Stimulated activated CD4-positive, alpha-beta T cell treated with anti-CD3 and anti-CD28 coated beads, Interleukin-1b, Interleukin-23, amount 100 ng/mL, for 48 hours (primary cell): ENCODE data around the gene MIF4GD.
"Not testable (repeated sequence)": the region's sequence is repeated elsewhere in the genome, so short reads cannot be mapped to it uniquely, and the experiment has no call there.

Experiments used
- DNase-seq: peaks from one replicate; pipeline ENCODE4 v3.0.0-alpha.2; 2020

Gene MIF4GD

DNA sequence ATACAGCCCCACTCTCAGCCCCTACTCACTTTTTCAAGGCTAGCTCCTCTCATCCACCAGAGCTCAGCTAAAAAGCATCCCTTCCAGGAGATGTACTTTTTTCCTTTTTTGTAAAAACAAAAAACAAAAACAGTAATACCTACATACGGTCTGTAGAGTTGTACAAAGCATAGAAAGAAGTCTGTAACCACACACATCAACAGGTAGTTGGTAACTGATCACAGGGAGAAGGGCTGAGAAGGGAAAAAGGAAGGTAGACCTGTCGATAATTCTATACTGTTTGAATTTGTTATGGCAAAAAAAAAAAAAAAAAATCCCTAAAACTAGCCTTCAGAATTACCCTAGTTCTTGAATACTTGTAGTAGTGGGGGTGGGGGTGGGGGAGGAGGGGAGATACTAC lies 17.3 kb upstream of the MIF4GD start:
- no peak for DNase-seq

DNA sequence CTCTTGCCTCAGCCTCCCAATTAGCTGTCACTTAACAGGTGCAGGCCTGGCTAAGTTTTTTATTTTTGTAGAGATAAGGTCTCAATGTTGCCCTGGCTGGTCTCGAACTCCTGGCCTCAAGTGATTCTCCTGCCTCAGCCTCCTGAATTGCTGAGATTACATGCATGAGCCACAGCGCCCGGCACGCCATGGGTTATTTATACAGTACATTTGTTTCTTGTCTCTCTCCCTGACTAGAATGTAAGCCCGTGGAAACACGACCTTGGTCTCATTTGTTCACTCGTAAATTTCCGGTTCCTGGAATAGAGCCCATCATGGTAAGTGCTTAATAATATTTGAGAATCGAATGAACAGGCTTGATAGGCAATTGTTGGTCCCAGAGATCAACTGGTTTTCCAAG lies 16.2 kb upstream of the MIF4GD start:
- no peak for DNase-seq

GRCh38 chr17:75285123-75285522 lies 14.1 kb upstream of the MIF4GD start:
- no peak for DNase-seq

DNA sequence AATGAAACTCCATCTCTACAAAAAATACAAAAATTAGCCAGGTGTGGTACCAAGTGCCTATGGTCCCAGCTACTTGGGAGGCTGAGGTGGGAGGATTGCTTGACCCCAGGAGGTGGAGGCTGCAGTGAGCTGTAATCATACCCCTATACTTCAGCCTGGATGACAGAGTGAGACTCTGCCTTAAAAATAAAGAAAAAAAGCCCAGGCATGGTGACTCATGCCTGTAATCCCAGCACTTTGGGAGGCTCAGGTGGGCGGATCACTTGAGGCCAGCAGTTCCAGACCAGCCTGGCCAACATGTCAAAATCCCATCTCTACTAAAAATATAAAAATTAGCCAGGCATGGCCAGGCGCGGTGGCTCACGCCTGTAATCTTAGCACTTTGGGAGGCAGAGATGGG lies 9.2 kb upstream of the MIF4GD start:
- DNase-seq = not testable (repeated sequence)

GRCh38 chr17:75277664-75278071 lies 6.6 kb upstream of the MIF4GD start:
- no peak for DNase-seq

DNA sequence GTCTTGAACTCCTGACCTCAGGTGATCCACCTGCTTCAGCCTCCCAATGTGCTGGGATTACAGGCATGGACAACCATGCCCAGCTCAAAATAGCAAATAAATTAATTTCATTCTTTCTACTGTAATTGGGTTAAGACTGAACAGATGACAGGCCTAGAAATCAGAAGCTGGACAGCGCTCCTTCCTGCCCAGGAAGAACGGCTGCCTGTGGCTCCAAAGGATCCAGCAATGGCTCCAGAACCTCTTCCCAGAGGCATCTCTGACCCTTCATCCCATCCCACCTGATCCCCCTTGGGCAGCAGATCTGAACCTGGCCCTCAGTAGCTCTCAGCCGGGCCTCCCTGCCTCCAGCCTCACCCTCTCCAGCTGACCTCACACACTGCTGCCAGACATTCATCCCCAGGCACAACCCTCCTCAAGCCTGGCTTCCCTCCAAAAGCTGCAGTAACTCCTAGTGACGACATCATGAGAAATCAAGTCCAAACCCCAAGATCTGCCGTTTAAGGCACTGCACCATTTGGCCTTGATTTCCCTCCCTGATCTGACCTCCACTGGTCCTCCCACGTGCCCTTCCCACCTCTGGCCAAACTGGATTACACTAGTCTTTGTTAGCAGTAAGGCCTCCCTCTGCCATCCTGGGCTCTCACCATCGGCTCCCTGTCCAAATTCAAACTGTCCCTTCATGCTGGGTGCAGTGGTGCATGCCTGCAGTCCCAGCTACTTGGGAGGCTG lies 3.1 kb upstream of the MIF4GD start:
- DNase-seq = no peak

- DNase-seq = no peak
Measured at GRCh38 chr17:75272848-75273184, 1.8 kb upstream of the MIF4GD start.

GRCh38 chr17:75271955-75272847 lies 1.2 kb upstream of the MIF4GD start:
- peak; percentile 16 for DNase-seq

DNA sequence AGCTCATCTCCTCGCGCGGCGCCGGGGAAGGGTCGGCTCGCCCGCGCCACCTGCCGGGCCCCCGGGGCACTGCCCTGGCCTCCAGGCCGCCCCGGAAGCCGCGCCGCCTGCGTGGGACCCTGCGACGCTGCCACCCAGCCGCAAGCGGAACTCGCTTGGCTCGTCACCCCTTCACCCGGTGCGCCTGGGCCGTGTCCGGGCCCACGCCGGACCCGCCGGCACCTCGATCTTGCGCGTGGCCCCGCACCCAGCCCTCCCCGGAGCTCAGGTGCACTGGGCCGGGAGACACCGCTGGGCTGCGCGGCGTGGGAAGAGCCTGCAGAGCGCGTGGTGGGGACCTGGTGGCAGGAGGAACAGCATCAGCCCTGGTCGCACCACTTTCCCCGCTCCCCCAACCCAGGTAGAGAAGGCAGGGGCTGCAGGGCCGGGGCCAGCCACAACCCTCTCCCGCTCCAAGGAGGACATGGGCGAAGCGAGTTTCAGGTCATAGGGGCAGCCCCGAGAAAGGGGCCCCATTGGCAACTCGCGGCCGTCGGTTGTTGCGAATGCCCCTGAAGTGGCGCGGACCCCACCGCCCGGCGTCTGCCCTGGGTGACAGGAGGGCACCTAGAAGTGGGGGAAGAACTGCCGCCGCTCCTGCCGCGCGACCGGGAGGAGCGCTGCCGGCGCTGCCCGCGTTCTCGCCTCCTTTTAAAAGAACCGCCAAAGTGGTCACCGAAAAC lies 363 bp upstream of the MIF4GD start:
- DNase-seq = peak; percentile 86

GRCh38 chr17:75270218-75270965 lies 639 bp downstream of the MIF4GD start:
- DNase-seq = peak; percentile 58

DNA sequence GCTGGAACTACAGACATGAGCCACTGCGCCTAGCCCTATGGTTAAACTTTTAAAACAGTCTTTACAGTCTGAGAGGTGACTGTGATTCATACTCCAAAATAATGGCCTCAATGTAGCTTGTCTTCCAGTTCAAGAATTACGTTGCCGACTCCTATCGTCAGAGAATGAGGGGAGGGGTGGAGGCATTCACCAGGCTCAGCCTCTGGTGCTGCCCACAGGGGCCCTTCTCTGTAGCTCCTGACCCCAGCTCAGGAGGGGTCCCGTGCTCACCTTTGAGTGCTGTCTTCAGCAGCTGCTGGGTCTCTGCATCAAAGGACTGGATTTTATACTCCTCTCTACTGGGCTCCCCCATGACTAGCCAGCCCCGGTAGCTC lies 1.2 kb downstream of the MIF4GD start:
- DNase-seq = peak; percentile 11

DNA sequence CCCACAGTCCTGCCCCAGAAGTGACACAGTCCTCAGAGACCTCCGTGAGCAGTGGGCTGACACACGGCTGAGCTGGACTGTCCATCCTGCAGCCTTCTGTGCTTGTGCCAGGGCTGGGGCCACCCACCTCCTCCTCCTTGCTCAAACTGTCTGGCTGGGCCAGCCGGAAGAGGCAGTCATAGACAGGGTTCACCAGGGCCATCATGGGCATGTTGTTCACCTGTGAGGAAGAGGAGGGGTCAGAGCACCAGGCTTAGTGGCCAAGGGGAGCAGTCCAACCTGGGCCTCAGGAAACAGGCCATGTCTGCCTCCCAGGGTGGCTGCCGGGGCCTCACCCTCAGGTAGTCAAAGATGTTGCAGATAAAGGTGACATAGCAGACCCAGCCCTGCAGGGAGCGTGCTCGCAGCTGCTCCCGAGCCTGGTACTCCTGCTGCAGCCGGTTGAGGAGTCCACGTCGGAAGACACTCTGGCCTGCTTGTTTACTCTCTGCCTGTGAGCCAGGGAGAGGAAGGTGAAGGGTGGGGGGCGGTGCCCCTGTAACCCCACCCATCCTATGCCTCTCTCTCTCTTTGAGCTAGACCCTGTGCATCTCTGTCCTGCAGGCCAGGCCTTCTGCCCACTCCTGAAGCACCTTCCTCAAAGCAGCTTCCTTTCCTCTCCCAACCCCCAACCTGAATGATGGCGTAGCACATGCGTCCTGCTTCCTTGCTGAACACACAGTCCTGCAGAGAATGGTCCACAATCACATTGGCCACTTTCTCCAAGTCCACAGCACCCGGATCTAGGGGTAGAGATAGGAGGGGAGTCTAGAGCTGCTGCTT lies 3.4 kb downstream of the MIF4GD start:
- no peak for DNase-seq

DNA sequence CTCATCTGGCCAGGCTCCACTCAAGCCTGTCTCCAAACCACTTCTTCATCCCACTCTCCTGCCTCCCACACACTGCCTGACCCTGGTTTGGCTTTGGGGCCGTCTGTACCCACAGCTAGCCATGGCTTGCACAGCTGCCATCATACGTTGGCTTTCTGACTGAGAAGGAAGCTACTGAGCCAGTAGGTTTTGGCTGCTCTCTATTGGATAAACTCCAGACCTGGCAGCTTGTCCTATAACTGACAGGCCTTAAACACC lies 3.9 kb downstream of the MIF4GD start:
- DNase-seq = no peak

DNA sequence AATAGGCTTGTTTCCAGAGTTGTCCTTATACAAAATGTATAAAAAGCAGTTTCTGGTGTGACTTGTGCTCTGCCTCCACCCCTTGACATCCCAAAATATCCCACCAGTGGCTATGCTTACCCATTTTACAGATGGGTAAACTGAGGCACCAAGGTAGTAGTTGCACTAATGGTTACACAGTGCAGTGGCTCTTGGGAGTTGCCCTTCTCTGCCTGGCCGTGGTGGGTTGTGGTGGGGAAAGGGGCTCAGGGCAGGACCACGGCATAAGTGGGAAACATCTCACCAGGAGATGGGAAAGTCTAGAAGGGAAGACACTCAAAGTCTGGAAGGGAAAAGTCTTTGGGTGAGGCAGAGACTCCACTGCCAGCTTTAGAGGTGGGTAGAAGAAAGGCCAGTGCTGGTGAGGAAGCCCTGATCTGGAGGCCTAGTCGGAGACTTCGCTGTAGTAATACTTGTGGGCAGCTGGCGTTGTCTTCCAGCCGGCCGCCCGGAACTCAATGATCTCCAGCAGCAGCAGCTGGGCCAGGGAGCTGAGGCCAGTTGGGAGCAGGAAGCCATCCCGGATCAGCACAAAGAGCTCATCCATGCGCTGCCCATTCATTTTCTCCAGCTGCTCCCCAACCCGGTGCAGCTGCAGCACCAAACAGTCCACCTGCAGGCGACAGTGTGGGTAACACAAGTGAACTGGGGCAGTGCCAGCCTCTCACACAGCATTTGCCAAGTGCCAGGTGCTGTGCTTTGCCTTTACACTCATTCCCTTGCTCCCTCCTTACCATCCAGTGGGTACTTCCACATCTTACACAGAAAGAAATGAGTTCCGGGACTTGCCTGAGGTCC lies 4.5 kb downstream of the MIF4GD start:
- DNase-seq = no peak

GRCh38 chr17:75265614-75266315 lies 5.3 kb downstream of the MIF4GD start:
- DNase-seq = no peak

DNA sequence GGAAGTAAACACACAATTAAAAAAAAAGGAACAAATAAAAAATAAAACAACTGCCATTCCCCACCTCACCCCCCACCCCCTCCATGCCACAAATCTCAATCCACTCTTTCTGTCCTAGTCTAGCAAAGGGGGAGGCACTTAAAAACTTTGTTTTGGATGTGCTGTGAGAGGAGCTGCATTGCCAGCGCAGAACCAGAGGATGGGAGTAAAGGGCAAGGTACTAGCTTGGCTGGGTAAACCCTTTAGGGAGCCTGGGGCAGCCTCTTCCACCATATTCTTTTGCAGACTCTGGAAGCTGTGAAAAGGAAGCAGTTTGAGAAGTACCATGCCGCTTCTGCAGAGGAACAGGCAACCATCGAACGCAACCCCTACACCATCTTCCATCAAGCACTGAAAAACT lies 8.0 kb downstream of the MIF4GD start:
- DNase-seq = no peak

GRCh38 chr17:75262112-75262606 lies 8.9 kb downstream of the MIF4GD start:
- no peak for DNase-seq

DNA sequence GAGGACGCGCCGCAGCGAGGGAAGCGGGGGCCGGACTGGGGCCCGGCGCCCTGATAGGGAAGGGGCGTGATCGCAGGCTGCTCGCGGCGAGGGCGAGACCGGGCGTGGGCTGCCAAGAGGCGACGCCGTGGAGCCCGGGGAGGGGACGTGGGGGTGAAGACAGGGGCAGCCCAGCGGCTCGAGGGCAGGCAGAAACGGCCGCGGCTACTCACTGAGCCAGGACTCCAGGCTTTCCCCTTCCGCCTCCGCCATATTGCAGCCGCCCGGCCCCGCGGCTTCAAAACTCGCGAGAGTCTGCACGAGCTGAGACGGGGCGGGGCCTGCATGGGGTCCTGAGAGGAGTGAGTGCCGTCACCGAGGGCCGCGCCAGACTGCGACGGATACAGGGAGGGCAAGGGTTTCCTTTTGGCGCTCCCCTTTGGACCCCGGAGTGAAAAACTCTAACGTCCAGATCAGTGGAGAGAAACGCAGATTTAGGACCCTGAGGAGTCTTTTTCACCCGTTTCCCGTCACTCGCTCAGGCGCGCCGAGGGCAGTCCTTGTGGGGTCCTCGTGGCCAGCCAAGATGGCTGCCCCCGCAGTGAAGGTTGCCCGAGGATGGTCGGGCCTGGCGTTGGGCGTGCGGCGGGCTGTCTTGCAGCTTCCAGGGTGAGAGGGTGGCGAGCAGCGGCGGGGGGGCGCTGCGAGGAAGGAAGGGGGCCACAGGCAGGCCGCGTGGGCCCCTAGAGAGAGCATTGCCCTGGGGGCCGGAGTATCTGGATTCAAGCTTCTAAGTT lies 9.5 kb downstream of the MIF4GD start, which contains the start of the genes GGA3 and MRPS7:
TSS of gene GGA3 (minus strand) at position 271 of the 776 bp plus-strand sequence. CDS start at position 252, 19 bp downstream.
TSS of gene MRPS7 (plus strand) at position 544 of the 776 bp plus-strand sequence. CDS start at position 566, 22 bp downstream.
- peak; percentile 96 for DNase-seq

DNA sequence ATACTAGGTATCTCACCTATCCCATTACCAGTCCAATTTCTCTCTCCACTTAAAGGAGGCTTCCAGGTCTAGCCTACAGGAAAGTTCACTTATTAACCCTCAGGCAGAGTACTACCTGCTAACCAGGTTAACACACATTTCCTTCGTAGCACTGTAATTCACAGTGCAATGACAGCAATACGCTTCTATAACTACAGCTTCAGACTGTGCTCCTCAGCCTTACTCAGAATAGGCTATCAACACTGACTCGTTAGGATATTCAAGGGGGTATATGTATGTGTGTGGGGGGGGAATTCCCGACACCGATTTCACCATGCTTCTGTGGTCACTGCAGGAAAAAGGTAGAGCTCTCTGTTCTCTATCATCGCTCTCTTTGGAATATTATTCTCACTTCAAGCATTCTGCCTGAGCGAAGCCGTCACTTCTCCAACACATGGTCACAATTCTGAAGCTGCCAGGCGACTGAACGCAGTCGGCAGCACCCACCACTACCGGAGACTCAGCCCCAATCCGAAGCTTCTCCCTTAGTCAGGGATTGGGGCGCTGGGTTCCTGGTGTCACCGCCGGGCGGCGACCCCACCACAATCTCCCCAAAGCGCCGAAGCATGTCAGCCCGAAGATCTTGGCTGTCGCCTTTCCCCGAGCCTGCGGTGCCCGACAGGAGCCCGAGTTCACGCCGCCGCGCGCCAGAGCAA lies 10.2 kb downstream of the MIF4GD start:
- peak; percentile 69 for DNase-seq
